ENCODE results near the gene HEMGN.

DNA sequence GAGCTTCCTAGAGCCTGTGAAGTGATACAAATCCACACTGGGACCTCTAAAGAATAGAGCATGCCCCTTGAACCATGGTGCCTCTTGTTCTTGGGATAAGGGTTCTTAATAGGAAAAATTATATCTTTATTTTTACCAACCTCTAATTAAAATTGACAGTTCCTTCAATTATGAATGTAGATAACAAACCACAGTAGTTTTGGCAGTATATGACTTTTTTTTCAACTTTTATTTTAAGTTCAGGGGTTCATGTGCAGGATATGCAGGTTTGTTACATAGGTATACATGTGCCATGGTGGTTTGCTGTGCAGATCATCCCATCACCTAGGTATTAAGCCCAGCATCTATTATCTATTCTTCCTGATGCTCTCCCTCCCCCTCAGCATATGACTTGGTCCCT is 974 bp downstream of the HEMGN start:
- TF ChIP-seq, protein P1, sequence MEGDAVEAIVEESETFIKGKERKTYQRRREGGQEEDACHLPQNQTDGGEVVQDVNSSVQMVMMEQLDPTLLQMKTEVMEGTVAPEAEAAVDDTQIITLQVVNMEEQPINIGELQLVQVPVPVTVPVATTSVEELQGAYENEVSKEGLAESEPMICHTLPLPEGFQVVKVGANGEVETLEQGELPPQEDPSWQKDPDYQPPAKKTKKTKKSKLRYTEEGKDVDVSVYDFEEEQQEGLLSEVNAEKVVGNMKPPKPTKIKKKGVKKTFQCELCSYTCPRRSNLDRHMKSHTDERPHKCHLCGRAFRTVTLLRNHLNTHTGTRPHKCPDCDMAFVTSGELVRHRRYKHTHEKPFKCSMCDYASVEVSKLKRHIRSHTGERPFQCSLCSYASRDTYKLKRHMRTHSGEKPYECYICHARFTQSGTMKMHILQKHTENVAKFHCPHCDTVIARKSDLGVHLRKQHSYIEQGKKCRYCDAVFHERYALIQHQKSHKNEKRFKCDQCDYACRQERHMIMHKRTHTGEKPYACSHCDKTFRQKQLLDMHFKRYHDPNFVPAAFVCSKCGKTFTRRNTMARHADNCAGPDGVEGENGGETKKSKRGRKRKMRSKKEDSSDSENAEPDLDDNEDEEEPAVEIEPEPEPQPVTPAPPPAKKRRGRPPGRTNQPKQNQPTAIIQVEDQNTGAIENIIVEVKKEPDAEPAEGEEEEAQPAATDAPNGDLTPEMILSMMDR (conservative IDR thresholded peaks at IDR 0.05 in 1 of 2, IDR thresholded peaks at IDR 0.05 in 1 of 2; ENCODE audit: low read depth in 1 of 2, low read length in 2 of 2), result no peak
- no peak for TF ChIP-seq EZH2 (IDR thresholded peaks at IDR 0.05; ENCODE audit: low read length, missing control alignments)
